GM12878 (cell line): ENCODE data around the gene ARID3A.

Experiments
- ASH2L ChIP-seq: fragments of 300-600, 200-600 bp; sonication (generic); IDR thresholded peaks from 2 replicates; pipeline ENCODE4 v1.6.1; 2017; ENCODE audit warnings: low read depth, mild to moderate bottlenecking, borderline replicate concordance
- CTCF ChIP-seq, 3 experiments: IDR thresholded peaks in 2 of 3; conservative IDR thresholded peaks in 1 of 3; 2 replicates each; pipeline ENCODE4 v1.5.1; 2011; ENCODE audit warnings: low read depth in 3 of 3, low read length in 3 of 3, mild to moderate bottlenecking in 3 of 3, control low read depth in 2 of 3, moderate library complexity in 2 of 3, inconsistent platforms in 1 of 3, mixed read lengths in 1 of 3; ENCODE audit not compliant: control insufficient read depth in 2 of 3, insufficient read depth in 1 of 3; ENCODE audit errors: extremely low read depth in 1 of 3
- EZH2 ChIP-seq: IDR thresholded peaks from 2 replicates; pipeline ENCODE4 v1.6.1; 2012; ENCODE audit warnings: low read depth, mild to moderate bottlenecking, control low read depth, inconsistent platforms, low read length, borderline replicate concordance; ENCODE audit not compliant: control insufficient read depth
- POLR2A ChIP-seq: IDR thresholded peaks from 2 replicates; pipeline ENCODE4 v1.6.1; 2011; ENCODE audit warnings: low read depth, mild to moderate bottlenecking, low read length
- POLR2AphosphoS5 ChIP-seq: IDR thresholded peaks from 2 replicates; pipeline ENCODE4 v1.6.1; 2011; ENCODE audit warnings: mild to moderate bottlenecking, low read length, inconsistent platforms
- RCOR1 ChIP-seq: conservative IDR thresholded peaks from 2 replicates; pipeline ENCODE4 v1.6.1; 2012; ENCODE audit warnings: low read depth, low read length, improper control_type of control experiment
- USF2 ChIP-seq: IDR thresholded peaks from 2 replicates; pipeline ENCODE4 v1.6.1; 2011; ENCODE audit warnings: low read depth, low read length, improper control_type of control experiment, borderline replicate concordance

GRCh38 chr19:954272-954671, 28.4 kb downstream of the ARID3A start:
- no peak for TF ChIP-seq USF2
- no peak for TF ChIP-seq CTCF (IDR thresholded peaks at IDR 0.05 in 2 of 3, conservative IDR thresholded peaks at IDR 0.05 in 1 of 3; ENCODE audit: control insufficient read depth in 2 of 3, extremely low read depth in 1 of 3, insufficient read depth in 1 of 3, low read depth in 3 of 3, low read length in 3 of 3)
- TF ChIP-seq POLR2AphosphoS5 = no peak; the same call in 1 of the 2 replicates
- TF ChIP-seq POLR2A = no peak
- TF ChIP-seq RCOR1 = no peak
- TF ChIP-seq ASH2L = no peak
- no peak for TF ChIP-seq EZH2
